Occipital lobe (tissue), 2 donors: Measurements from ENCODE around the gene HOPX. TPM values are rescaled to one million over a fixed set of nuclear protein-coding genes. Genes with fewer than 3 reads are reported as not detected.
"Not testable (repeated sequence)": the region's sequence is repeated elsewhere in the genome, so short reads cannot be mapped to it uniquely, and the experiment has no call there.

Experiments
- DNase-seq: peaks from one replicate; lab custom pipeline; 2025; lab: John Stamatoyannopoulos, UW
- total RNA-seq: library from RNA; depleted of rRNA; stranded (reverse); fragments of >200 nt; gene quantifications from one replicate; pipeline ENCODE4 v1.2.3, GENCODE V29; 2014

HOPX gene, protein sequence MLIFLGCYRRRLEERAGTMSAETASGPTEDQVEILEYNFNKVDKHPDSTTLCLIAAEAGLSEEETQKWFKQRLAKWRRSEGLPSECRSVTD
- total RNA-seq, result 79.2 TPM

DNA sequence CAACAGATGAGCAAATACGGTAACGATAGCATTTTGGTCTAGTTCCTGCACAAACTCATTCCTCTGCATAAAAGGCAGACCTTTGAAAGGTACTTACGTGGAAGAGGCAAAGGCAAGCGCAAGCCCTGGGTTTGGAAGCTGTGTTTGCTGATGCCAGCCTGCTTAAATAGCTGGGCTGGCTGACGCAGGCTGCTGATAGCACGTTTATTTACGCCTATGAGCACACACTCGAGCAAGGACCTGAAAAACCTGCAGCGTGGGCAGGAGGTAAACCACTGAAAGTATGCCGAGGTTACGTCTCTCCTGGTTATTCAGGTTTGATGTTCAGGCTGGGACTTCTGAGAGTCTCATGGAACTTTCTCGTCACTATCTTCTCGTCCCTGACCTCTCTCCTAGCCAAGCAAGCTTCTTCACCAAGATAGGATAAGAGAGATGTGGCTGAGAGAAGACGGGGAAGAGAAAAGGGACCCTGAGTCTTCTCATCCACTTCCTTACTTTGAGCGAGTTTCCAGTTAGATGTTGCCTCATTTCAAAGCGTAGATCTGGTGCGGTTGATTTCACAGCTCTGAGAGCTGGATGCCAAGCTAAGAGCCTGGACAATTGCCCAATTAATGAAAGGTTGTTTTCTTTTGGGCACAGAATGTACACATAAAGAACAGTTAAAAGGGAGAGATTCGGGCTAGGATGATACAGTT, at the start of gene HOPX:
HOPX (minus strand) TSS at position 139 of the 695 bp plus-strand sequence. CDS start 23,480 bp downstream, outside the sequence.
- no peak for DNase-seq

DNA sequence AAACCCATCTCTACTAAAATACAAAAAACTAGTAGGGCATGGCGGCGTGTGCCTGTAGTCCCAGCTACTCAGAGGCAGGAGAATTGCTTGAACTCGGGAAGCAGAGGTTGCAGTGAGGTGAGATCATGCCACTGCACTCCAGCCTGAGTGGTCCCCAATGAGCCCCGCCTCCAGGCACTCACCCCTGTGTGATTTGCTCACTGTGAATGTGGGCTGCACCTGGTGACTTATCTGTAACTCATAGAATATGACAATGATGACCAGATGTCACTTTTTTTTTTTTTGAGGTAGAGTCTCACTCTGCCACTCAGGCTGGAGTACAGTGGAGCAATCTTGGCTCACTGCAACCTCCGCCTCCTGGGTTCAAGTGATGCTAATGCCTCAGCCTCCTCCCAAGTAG, 49.0 kb upstream of the HOPX start:
- DNase-seq, result no peak

DNA sequence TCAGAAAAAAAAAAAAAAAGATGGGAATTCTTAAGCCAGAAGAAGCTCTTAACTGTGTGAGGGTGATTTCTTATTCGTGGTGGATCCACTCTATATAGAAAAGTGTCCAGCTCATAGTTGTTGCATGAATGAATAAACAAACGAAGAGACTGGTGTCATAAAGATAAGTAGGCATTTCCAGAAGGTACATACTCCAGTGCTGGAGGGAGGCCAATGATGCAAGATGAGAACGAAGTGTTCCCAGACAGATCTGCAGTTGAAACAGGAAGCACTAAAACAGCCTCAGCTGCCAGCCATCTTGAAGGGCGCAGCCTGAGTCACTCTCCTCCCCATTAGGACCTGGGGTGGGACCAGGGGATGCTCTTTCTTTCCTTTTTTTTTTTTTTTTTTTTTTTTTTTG, 47.4 kb upstream of the HOPX start:
- DNase-seq, result peak; percentile 6

DNA sequence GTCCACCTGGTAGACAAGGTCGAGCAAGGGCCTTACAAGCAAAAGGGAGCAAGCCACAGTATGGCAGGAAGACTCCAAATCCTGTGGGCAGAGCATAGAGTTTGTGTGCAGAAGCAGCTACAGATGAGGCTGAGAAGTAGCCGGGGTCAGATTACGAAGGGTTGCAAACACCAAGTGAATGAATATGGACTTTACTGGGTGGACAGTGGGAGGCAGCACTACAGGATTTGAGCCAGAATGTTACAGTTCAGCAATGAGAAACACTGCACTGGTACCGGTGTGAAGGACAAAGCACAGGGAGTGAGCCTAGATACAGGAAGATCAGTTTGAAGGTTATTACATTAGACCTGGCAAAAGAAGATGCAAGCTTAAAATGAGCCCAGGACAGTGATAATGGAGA, 46.1 kb upstream of the HOPX start:
- DNase-seq, result no peak

DNA sequence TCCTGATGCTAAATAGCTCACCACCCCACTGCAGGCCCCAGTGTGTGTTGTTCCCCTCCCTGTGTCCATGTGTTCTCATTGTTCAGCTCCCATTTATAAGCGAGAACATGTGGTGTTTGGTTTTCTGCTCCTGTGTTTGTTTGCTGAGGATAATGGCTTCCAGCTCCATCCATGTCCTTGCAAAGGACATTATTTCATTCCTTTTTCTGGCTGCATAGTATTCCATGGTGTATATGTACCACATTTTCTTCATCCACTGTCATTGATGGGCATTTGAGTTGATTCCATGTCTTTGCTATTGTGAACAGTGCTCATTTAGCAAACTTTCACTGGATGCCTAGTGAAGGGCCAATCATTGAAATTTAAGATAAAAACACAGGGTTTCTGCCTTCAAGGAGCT, 45.5 kb upstream of the HOPX start:
- DNase-seq, result not testable (repeated sequence)

DNA sequence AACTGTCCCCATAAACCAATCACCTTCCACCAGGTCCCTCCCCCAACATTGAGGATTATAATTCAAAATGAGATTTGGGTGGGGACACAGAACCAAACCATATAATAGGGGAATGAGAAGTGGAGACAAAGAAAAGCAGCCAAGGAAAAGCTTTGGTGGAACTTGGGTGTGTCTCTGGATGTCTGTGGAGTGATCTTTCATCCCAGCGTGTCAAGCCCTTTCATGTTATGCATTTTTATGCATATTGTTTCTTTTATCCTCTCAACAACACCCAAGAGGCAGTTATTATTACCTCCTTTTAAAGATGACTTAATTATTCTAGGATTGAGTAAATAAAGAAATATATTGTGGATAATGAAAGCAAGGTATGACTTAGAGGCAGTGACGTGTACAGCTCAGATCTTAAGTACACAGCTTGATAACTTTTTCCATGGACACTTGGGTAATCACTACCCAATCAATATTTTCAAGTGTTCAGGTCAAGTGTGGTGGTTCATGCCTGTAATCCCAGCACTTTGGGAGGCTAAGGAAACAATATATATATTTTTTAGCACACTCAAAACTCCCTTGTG, 42.6 kb upstream of the HOPX start:
- DNase-seq, result no peak

DNA sequence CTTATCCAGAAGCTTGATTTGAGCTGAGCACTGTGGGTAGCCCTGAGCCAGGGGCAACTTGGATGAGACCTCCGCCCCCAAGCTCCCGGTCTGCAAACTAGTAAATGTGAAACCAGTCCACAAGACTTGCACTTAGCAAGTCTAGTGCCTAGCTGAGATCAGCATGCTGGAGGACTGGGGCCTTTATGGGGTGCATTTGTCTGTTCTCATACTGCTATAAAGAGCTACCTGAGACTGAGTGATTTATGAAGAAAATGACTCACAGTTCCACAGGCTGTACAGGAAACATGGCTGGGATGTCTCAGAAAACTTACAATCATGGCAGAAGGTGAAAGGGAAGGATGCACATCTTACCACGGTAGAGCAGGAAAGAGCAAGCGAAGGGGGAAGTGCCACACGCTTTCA, 42.1 kb upstream of the HOPX start:
- no peak for DNase-seq

DNA sequence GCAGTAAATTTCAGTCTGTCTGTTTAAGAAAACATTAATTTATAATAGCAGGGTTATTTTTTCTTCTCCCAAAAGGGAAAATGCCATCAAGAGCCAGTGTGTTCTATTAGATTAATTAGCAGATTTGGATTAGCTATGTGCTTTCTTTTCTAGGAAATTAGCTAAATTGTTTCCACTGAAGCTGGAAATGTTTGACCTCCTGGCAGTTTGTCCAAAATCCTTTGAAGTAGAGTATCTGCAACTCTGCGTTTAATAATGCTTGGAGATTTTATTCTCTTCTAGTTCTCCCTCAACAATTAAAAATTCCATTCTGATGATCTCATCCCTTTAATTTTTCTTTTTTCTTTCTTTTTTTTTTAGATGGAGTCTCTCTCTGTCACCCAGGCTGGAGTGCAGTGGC, 27.1 kb upstream of the HOPX start:
- no peak for DNase-seq

DNA sequence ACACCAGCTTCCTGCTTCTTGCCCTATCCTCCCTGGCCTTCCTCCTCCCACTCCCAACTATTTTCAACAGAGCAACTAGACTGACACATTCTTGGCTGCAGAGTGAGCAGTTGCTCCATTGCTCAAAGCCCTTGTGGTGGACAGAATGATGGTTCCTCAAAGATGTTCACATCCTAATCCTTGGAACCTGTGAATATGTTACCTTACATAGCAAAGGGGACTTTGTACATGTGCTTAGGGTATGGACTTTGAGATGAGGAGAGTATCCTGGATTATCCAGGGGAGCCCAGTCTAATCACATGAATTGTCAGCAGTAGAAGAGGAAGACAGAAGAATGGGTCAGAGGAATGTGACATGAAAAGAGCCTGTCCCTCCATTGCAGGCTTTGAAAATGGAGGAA, 24.9 kb upstream of the HOPX start:
- no peak for DNase-seq

DNA sequence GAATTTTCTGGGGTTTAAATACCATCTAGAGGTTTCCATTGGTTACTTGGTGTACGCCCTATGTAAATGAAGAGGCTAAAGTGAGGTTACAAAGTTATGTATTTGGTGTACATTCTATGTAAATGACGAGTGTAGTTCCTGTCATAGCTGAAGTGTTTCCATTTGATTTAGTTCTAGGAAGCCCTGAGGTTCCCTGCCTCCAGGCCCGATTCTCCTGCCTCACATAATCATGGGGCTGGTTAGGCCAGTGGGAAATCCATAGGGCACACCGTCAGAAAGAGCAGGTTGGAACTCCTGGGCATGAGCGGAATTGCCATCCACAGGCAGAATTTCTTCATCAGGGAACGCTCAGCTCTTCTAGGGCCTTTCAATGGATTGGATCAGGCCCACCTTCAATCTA, 24.2 kb upstream of the HOPX start:
- DNase-seq, result no peak

DNA sequence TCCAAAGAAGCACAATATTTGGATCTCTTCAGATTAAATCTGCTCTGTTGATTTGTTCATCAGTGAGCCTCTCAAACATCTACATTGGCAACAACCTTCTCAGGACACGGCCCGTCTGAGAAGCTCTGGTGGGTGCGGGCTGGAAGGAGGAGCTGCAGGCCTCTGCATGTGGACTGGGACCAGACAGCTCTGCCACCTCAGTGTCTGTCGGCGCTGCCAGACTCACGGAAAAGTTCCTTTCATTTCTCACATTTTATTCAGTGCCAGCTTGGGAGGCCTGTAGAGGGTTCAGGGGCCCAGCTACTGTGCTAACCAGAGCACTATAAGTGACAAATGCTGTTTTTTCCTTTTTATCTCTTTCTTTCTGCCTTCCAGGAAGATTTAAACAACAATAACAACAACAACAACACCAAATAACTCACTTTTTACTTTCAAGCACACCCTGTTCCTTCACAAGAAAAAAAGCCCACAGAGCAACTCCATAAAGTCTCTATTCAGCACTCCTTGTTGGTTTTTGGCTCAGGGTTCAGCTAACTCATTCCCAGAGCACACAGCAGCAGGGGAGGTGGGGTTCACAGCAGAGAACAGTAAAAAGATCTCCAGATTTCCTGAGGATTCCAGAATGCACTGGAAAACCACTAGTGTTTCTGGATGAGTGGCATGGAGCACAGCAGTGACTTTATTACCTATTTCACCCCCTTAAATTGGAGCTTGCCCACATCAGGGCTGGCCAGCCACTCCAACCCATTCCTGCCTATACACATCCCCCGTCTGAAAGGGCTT, 23.2 kb upstream of the HOPX start:
- no peak for DNase-seq

DNA sequence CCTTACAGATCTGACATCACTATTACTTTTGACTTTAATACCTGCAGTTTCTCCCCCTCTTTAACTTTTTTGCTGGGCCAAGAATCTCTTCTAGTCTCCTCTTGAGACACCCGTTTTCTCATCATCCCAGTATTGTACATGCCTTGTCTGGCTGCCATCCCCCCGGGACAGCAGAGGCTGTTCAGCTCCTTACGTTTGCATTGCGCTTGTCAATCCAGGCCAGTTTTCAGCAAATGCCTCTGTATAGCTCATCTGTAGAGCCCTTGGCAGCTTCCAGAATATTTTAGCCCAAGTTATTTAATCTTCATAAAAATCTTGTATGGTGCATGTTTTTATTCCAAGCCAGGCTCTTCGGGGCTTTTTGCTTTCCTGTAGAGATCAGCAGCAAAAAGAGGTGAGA, 22.3 kb upstream of the HOPX start:
- DNase-seq, result no peak

DNA sequence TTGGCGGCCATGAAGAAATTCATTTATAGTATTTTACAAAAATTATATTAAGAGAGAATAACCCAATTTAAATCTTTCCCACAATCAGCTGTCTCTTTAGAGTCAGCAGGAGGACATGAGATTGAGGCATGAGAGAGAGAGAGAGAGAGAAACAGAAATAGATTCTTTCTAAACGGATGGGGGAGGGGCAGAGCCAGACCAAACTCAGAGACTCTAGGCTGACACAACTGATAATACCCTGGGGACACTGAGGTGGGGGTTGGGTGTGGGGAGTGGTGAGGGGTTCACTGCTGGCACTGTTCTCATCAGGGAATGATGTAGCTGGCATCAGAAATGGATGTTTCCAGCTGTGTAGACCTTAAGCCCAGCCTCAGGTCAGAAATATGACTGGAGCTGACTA, 20.5 kb upstream of the HOPX start:
- DNase-seq, result no peak

DNA sequence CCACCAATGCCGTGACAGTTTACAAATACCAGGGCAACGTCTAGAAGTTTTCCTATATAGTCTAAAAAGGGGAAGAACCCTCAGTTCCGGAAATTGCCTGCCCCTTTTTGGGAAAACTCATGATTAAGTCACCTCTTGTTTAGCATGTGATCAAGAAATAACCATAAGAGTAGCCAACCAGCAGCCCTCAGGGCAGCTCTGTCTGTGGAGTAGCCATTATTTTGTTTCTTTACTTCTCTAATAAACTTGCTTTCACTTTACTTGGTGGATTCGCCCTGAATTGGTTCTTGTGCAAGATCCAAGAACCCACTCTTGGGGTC, 20.0 kb upstream of the HOPX start:
- no peak for DNase-seq

DNA sequence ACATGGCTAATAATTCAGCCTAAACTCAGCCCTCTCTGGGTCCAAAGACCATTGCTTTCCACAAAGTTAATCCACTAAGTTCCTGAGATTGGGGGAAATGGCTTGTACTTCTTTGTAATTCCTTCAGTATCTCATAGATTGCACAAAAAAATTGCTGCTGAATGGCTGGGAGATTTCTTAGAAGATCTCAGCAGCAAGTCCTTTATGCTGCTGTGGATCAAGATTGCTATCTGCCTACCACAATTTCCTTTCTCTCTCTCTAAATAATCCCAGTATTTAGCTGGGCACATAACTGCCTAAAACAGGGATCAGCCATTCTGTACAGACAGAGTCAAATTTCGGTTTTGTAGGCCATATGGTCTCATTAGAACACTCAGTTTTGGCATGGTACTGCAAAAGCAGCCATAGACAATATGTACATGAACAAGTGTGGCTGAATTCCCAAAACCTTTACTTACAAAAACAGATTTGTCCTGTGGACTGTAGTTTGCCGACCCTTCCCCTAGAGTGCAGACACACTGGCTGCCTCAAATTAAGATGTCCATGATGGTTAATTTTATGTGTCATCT, 18.5 kb upstream of the HOPX start:
- no peak for DNase-seq

DNA sequence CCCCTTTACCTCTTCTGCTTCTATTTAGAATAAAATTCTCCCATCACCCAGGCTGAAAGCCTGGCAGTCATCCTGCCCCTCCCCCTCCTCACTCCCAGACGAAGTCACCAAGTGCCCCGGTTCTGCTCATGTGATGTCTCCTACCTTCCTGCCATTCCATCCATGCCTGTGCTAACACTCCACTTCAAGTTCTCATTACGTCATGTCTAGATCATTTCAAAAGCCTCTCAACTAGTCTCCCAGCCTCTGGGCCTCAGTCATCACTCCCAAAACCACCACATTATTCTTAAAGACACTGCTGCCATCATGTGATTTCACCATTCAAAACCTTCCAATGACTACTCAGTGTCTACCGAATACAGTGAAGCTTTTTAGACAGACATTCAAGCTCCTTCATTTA, 17.2 kb upstream of the HOPX start:
- DNase-seq, result no peak

DNA sequence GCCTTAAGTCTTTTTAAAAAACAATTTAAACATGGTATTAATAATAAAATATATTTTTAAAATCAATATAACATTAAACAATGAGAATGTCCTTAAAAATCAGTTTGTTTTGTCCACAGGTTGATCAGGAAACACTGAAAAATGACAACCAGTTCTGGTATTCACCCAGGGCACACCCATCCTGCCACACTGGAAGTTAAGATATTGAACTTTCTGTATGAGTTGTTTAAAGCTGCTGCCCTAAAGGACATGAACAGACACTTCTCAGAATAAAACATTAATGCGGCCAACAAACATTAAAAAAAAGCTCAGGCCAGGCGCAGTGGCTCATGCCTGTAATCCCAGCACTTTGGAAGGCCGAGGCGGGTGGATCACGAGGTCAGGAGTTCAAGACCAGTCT, 15.0 kb upstream of the HOPX start:
- no peak for DNase-seq

DNA sequence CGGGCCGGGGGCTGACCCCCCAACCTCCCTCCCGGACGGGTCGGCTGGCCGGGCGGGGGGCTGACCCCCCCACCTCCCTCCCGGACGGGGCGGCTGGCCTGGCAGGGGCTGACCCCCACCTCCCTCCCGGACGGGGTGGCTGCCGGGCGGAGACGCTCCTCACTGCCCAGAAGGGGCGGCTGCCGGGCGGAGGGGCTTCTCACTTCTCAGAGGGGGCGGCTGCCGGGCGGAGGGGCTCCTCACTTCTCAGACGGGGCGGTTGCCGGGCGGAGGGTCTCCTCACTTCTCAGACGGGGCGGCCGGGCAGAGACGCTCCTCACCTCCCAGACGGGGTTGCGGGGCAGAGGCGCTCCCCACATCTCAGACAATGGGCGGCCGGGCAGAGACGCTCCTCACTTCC, 12.4 kb upstream of the HOPX start:
- not testable (repeated sequence) for DNase-seq

DNA sequence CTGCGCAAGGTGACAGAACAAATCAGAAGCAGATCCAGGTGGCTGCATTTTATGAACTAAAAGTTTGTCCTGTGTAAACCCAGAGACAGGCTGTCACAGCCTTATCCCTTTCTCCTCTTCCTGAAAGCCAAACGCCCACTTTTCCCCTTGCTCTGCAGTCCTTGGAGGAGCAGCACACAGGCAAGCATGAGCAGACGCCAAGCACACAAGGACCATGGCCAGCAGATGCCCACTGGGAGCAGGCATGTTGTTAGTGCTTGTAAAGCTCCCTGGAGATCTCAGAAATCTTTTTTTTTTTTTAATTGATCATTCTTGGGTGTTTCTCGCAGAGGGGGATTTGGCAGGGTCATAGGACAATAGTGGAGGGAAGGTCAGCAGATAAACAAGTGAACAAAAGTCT, 11.5 kb upstream of the HOPX start:
- no peak for DNase-seq

DNA sequence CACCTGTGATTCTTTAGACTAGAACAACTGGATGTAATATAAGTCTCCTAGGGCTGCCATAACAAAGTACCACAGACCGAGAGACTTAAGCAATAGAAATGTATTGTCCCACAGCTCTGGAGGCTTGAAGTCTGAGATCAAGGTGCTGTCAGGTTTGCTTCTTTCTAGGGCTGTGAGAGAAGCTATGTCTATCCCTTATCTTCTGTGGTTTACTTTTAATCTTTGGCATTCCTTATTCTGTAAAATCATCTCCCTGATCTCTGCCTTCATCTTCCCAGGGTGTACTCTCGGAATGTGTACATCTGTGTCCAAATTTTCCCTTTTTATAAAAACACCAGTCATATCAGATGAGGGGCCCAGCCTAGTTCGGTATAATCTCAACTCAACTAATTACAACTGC, 10.3 kb upstream of the HOPX start:
- no peak for DNase-seq

DNA sequence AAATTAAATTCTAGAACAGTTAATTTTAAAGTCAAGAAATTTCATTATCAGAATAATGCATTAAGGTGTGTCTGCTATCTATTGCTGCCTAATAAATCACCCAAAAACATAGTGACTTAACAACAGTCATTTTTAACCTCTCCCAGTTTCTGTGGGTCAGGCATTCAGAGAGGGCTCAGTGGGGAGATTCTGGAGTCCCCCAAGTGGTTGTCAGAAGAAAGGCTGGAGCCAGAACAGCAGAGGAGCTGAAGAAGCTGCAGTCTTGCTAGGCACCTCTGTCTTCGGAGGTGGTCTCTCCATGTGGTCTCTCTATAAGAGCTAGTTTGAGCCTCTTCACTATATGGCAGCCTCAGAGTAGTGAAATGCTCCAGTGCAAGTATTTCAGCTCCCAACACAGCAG, 9.3 kb upstream of the HOPX start:
- no peak for DNase-seq

DNA sequence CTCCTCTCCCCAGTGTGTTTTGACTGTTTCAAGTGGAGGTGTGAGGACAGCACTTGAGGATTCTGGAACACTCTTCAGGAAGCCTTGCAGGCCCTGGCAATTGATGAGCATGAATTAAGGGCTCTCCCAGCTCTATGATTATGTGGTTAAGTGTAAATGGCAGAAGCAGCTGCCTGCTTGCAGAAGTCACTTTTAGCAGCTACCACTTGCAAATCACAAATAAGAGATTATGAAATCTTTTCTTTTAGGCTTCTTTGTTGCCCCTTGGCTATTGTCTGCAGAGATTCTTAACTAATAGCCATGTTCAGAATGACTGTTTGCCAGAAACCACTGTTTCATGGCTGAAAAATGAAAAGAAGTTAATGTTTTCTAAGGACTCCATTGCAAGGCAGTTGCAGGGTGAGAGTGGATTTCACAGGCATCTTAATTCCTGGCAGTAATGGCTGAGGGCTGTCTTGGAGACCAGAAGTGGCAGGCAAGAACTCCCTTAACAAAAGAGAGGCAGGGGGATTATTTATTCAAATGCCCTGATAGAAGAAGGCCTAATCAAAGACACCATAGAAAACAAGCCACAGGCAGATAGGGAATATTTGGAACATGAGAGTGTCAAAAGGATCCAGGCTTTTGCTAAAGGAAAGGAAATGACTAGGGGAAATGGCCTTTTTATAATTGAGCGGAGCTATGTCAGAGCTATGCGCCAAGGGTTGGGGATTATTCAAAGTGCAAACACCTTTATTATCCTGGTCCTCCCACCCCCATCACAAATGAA, 8.3 kb upstream of the HOPX start:
- DNase-seq, result no peak
